NCI-H2029 (cell line): ENCODE results near the gene EXOSC5.
"Not testable (repeated sequence)": the region's sequence is repeated elsewhere in the genome, so short reads cannot be mapped to it uniquely, and the experiment has no call there.

Experiments
- DNase-seq: peaks from one replicate; lab custom pipeline; 2025; lab: John Stamatoyannopoulos, UW

Gene EXOSC5

DNA sequence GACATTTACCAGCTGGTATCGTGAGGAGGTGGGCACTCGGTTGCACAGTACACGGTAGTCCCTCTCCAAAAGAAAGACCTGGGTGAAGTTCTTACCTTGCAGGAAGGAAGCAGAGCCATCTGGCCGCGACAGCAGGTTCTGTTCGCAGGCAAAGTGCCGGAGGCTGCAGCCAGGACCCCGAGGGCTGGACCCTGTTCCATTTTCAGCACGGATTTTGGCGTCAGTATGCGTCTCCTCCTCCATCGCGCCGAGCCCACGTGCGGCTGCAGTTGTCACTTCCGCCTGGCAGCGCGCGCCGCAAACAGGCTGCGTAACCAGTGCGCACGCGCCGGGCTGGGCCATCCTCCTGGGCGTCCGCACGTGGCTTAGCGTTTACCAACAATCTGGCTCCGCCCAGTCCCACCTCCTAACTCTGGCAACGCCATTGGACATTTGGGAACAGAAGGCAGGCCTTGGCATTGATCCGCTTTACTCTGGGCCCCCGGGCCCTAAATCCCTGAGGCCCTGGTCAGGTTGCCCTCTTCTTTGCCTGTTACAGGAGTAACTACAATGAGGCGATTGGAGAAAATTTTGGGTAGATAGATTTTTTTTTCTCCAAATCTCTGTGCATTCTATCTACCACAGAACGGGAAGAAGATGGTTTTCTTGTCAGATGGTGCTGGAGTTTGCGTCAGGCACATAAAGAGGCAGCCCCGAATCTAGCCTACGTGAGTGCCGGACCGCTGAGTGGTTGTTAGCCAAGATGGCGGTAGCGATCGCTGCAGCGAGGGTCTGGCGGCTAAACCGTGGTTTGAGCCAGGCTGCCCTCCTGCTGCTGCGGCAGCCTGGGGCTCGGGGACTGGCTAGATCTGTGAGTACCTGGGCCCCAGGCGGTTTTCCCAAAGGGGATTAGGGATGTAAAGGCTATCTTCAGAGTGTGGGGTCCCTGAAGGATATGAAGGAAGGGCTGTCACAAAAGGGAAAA is at the start of gene EXOSC5, which contains the start of gene BCKDHA:
Gene EXOSC5 (minus strand): TSS at position 274 of the 964 bp plus-strand sequence. CDS start 31 bp downstream, at position 243.
Gene BCKDHA (plus strand): TSS at position 733 of the 964 bp plus-strand sequence. CDS start 10 bp downstream, at position 743.
- DNase-seq, result peak; percentile 100

DNA sequence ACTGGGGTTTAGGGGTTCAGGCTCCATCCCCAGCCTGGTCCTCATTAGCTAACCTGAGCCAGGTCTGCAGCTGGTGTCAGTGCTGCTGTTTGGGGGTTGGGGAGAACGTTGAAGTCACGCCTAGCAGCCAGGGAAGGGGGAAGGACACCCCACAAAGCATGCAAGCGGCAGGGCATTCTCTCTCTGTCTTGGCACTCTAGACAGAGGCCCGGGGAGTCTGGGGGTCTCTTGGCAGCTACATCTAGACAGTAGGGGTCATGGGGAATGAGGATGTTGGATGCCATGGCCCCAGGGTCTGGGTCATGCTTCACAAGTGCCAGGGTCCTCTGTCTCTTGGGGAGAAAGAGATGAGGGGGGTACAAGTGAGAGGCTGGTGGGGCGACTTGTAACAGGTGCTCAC is 48.4 kb upstream of the EXOSC5 start:
- DNase-seq, result no peak

DNA sequence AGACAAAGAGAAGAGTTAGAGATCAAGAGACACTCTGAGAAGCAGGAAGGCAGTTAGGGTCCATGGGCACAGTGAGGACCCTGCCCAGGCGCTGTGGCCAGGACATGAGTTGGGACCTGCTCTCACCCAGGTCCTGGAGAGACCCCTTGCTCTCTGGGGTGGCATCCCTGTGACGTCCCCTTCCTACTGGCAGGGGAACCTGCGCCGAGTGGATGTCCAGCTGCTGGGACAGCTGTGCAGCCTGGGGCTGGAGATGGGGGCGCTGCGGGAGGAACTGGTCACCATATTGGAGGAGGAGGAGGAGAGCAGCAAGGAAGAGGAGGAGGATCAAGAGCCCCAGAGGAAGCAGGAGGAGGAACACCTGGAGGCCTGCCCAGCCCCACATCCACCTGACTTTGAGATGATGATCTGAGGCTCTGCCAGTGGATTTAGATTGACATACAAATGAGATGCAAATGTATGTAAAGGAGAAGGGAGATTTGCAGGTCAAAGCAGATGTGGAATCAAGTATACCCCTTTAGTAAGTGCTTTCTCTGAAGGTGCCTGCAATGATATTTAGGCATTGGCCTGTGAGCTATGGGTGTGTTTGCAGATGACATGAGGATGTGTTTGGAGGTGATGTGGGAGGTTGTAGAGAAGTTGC is 46.8 kb upstream of the EXOSC5 start:
- DNase-seq, result no peak

DNA sequence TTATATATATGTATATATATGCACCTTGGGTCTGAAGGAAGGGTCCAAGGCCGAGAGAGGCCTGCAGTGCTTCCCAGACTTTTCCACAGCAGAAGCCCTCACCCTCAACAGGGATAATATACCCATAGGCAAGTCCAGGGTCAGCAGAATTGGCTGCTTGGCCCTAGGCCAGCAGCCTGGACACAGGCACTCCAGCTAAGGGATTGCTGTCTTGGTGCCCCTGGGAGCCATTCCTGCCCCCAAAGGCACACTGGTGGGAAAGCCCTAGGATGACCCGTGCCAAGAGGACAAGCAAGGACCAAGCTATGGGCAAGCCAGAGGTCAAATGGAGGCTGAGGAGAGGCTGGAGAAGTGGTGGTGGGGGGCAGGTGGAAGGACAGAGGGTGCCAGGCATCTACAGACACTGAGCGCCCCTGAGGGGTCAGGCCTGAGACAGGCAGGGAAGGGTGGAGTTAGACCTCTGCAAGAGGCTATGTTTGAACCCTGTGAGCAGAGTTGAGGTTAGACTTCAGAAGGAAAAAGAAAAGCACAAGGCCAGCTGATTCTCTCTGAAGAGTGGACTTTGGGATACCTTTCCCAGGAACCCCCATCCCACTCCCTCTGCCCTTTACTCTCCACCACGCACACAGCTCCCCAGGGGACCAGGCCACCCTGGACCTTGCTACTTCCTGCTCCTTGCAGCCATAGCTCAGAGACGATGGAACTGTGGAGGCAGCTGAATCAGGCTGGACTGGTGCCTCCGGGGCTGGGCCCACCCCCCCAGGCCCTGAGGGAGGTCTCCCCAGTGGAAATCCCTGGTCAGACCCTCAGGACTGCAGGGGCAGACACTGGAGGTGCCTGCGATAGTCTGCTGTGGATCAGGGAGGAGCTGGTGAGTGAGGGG is 45.6 kb upstream of the EXOSC5 start, which contains the start of gene ERICH4:
Gene ERICH4 (plus strand): TSS at position 684 of the 883 bp plus-strand sequence. CDS start 14 bp downstream, at position 698.
- DNase-seq, result no peak

DNA sequence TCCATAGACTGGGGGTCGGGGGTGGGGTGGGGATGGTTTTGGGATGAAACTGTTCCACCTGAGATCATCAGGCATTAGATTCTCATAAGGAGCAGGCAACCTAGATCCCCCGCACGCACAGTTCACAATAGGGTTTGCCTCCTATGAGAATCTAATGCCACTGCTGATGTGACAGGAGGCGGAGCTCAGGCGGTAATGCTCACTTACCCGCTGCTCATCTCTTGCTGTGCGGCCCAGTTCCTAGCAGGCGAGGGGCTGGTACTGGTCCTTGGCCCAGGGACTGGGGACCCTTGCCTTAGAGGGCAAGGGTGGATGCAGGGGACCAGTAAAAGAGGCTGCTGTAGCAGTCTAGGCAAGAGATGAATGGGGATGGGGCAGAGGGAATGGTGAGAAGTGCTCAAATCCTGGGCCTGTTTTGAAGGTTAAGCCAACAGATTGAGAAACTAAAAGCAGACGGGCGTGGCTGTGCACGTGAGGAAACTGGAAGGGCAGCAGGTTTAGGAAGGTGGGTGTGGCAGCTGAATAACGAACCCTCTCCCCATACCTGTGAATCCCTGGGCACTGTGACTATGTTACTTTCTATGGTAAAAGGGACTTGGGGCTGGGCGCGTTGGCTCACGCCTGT is 44.3 kb upstream of the EXOSC5 start:
- DNase-seq, result no peak

DNA sequence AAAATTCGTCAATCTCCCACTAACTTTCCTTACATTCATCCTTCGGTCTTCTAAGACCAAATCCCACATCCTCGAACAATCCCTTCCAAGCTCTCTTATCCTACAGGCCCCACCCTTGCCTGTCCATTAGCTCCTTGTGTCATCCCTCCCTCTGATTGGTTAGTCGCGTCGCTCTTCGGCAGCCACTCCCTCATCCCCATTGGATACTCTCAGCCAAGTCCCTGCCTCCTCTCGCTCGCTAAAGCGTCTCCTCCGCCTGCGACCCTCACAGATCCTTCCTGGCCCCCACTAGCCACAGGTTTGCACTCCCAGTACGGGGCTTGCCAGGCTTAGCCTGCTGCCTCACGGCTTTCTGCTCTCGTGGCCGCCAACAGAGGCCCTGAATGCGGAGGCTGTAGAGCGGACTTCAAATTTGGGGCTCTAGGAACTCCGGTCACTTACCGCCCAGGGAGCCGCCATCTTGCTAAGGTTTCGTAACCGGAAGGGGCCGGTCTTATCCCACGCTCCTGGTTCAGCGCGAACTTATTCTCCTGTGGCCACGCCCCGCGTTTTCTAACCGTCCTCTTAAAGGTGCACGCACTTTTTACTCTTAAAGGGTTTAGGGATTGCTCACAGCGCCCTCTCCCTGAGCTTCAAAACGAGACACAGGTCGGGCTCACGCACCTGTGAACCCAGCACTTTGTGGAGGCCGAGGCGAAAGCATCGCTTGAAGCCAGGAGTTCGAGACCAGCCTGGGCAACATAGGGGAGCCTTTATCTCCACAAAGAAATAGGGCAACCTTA is 42.5 kb upstream of the EXOSC5 start, which contains the start of gene DMAC2:
Gene DMAC2 (minus strand): TSS at position 472 of the 782 bp plus-strand sequence. CDS start 13 bp downstream, at position 459.
- peak; percentile 99 for DNase-seq

DNA sequence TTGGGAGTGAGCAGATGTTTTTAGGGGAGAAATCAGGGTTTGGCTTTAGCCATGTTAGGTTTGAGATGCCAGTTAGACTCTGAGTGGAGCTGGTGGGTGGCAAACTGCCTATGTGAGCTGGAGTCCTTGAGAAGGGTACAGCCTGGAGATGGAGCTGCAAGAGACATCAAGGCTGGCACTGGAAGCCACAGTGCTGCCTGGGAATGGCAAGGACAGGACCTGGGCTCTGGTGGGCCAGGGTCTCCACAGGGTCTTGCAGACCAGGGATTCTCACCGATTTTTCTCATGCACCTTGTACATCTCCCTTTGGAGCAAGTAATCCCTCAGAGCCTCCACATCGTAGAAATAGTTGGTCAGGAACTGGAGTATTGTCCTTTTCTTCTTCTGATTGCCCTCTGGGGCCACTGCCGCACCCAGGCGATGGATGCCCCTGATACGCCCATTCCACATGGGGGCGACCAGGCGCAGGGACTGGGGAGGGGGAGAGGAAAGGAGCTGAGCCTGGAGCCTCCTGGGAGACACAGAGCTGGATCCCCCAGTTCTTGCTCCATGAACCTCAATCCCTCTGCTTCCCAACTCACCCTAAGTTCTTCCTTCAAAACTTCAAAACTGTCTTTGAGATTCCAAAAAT is 40.9 kb upstream of the EXOSC5 start:
- no peak for DNase-seq

DNA sequence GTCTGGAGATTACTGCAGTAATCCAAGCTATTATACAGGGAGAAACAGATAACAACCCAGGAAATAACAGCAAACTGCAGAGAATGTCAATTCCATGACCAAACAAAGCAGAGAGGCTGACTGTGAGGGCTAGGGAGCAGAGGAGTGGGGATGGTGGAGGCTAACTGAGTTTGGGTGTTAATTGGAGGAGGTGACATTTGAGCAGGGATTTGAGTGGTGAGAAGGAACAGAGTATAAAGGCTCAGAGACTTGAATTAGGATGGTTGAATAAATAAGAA is 39.5 kb upstream of the EXOSC5 start:
- DNase-seq, result no peak

DNA sequence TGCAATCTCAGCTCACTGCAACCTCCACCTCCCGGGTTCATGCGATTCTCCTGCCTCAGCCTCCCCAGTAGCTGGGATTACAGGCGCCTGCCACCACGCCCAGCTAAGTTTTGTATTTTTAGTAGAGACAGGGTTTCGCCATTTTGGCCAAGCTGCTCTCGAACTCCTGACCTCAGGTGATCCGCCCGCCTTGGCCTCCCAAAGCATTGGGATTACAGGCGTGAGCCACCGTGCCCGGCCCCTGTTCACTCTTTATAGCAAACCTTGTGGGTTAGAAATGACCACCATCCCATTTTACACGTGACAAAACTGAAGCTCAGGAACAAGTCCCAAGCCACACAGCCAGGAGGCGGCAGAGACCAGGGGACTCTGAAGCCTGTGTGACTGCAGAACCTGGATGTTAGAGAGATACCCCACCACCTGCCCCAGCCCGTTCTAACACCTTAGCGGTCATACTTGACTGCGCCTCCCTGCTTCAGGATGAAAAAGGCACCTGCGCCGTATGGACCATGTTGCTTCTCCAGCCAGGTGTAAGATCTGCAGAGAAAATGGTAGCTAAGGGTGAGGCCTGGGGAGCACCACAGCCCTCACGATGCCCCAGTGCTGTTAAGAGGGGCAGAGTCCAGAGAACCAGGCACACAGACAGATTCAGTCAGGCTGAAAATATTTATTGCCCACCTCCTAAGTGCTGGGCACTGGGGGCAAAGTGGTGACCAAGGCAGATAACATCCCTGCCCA is 38.9 kb upstream of the EXOSC5 start:
- DNase-seq, result no peak

DNA sequence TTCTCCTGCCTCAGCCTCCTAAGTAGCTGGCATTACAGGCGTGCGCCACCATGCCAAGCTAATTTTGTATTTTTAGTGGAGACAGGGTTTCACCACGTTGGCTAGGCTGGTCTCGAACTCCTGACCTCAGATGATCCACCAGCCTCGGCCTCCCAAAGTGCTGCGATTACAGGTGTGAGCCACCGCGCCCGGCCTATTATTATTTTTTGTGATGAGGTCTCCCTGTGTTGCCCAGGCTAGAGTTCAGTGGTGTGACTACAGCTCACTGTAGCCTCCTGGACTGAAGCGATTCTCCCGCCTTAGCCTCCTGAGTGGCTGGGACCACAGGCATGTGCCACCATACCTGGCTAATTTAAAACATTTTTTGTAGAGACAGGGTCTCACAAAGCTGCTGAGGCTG is 38.2 kb upstream of the EXOSC5 start:
- not testable (repeated sequence) for DNase-seq

DNA sequence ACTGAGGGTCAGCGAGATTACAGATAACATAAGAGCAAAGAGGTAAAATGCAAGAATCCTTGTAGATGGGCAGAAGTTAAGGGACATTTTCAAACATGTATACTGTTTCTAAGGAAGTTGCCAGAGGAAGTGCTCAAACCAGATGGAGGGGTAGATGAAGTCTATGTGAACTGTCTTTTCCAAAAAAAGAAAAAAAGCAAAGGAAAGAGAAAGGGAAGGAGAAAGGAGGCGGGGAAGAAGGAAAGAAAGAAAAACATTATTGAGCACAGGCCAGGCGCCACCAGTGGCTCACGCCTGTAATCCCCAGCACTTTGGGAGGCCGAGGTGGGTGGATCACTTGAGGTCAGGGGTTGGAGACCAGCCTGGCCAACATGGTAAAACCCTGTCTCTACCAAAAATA is 37.3 kb upstream of the EXOSC5 start:
- no peak for DNase-seq

DNA sequence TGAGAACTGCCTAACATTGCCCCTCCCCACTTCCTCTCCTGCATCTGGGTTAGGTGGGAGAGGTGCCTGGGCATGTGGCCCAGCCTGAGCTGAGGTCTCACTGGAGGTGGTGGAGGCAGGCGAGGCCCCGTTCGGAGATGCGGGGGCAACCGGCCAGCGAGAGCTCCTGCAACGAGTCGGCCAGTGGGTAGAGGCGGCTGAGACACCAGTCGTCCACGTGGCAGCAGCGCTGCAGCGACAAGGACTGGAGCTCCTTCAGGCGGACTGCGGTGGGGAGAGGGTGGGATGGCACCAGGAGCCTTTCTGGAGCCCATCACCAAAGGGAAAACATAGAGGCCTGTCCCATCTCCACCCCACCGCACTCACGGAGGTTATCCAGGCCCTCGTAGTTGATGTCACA is 36.0 kb upstream of the EXOSC5 start:
- no peak for DNase-seq

DNA sequence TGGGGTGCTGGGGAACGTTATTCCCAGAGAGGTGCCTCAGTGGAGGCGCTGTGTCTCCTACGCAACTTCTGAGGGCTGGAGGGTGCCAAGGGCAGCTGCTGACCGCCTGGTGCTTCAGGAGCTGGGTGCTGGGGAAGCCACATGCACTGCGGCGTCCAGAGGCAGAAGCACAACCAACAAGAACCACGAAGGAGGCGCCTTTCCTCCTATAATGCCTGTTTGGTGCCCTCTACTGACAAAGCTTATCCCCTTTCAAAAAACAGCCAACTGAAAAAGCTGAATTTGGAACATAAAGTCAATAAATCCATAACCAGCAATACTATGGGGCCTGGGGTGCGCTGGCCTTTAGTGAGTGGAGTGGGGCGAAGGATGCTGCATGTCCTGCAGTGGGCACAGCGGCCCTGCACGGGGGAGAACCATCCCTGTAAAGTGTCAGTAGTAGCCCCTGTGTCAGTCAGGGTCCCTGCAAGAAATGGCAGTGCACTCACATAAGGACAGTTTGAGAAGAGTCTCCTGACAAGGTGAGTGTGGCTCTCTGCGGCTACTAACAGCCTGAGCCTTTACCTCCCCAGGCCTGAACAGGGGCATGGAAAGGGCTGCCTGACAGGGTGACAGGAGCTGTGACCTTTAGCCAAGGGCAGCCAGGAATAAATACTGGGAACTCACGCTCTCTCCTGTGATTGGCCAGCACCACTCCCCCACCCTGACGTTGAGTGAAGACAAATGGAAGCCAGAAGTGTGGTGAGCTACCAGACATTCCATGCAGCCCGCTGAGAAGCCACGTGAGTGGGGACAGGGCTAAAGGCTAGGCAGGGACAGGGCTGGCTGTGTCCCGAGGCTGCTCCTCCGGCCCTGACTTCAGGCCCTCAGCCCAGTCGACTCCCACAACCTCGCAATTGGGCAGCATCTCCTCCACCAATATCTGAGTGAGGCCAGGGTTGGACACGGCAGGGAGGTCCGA is 34.5 kb upstream of the EXOSC5 start:
- DNase-seq, result peak; percentile 26

DNA sequence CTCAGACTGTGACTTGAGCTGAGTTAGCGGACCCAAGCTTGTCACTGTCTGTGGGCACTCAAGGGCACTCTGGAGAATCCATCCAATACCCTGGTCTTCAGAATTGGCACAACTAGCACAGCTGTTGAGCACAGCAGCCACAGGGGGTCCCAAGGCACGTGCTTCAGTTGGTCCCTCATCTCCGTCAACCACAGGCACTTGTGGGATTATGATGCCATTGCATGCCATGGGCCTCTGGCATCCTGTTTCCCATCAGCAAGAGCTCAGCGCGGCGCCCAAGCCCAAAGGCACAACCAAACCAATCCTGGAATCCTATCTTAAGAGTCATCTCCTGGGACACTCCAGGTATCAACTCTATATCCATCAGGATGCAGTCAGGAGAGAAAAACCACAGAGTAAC is 33.8 kb upstream of the EXOSC5 start:
- no peak for DNase-seq

DNA sequence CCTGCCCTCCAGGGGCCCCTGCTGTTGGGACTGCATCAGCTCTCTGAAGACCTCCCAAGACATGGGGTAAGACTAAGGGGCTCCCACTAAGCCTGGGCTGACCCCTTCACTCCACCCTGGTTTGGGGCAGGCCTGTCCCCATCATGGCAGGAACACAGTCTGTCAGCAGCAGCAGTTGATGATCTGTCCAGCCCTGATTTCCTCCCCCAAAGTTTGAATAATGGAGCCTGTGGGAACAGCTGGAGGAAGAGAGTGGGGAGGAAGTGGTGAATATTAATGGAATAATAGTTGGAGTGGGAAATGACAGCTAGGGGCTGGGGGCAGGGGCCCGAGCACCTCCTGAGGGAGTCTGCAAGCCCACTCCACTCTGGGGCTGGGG is 31.3 kb upstream of the EXOSC5 start:
- no peak for DNase-seq

DNA sequence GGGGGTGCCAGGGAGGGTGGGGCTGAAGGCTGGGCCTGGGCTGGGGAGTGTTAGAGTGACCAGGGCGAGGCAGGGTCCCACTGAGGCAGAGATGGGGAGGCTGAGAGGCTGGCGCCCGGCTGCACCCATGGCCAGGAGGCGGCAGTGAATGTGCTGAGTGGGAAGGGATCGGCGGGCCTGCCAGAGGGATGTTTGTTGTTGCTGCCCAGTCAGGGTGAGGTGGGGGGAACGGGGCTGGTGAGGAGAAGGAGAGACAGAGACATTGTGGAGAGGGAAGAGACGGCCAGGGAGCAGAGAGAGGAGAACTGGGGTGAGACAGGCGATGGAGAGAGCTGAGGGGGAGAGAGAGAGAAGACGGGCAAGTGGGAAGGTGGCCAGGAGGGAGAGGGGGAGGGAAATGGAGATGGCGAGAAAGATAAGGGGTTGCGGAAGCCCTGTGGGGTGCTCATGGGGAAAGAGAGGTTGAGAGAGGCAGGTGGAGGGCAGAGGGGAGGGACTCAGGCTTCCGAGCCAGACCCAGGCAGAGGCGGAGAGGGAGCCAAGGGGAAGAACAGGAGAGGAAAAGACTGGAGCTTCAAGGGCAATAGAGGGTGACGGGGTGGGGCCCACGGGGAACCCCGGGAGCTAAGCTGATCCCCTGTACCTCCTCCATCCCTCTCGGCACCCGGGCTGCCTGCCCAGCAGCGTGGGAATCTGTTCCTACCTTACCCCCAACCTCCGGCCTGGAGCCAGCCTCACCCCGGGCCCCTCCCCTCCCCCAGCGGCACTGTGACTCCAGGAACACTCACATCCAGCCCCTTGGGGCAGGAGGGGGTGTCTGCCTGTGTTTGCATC is 30.7 kb upstream of the EXOSC5 start:
- peak; percentile 50 for DNase-seq

DNA sequence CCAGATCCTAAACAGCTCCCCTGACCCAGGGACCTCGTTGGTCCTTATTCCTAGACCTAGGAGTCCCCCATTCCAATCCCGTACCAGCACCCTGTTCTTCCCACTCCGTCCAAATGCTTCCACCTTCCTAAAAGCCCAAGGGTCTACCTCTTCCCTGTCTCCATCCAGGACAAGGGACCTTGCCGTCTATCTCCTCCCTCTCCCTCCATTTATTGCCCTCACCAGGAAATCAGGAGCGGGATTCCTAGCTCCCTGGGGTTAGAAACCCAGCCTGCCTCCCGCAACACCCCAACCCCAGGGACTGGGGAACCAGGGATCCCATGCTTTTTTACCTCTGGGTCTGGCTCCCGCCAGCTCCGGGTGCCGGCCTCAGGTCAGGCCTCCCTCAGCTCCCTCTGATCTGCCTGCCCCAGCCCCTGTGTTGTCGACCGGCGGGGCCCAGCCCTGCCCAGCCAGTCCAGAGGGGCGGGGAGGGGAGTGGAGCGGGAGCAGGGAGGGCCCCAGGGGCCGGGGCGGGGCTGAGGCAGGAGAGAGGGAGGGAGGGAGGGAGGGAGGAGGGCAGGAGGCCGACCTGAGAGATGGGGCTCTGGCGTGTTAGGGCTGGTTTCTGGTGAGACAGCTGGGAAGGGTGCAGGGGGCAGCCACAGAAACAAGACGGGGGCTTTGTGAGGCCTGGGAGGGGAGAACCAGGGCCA is 29.9 kb upstream of the EXOSC5 start, which contains the start of gene B3GNT8:
Gene B3GNT8 (minus strand): TSS at position 423 of the 695 bp plus-strand sequence. CDS start 596 bp downstream, outside the sequence.
- peak; percentile 86 for DNase-seq
